ENCODE results near the gene EXOSC10. TPM values are rescaled to one million over a fixed set of nuclear protein-coding genes. Genes with fewer than 3 reads are reported as not detected.

The EXOSC10 gene
- total RNA-seq, 1 experiment from 2014 or later: 50.8 TPM

DNA sequence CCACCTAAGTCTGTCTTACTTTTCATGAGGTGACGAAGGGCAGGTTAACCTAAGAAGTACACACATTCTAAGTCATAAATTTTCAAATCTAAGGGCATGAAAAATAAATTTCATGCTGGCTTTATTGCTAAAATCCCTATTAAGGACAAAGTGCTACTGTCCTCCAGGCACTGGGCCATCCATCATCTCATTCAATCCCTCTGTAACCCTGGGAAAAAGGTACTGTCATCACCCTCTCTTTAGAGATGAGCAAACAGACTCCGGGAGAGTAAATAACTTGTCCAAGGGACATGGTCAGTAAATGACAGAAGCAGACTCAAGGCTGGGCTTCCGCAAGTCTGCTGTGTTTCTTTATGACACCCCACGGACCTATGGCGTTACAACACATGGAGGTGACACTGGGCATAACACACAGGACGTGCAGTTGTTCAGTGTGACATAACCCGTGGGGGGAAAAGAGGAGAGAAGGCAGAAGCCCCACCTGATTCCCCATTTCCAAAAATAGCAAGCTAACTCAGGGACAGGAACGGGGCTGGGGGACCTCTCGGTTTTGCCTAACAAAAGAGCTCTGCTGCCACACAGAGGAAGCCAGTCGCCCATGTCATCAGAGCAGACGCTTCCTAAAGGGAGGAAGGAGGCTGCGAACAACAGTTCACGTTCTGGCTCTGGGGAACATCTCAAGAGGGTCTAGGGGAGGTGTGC lies 27.3 kb downstream of the EXOSC10 start:
- CTCF ChIA-PET: interaction anchor here (0.6 kb wide), 1 partner anchor 25 kb away, joined by 5 read pairs; no protein-coding TSS in a partner anchor
- Mint-ChIP-seq H3K27ac (ENCODE audit: unreplicated experiment) (no peak overlapping the region), H3K9me3 (ENCODE audit: low read depth, unreplicated experiment) (no peaks in the 10 kb centered on the region), H3K4me3 (ENCODE audit: low read depth, unreplicated experiment) (no peak overlapping the region), H3K27me3 (ENCODE audit: unreplicated experiment) (no peaks in the 10 kb centered on the region), H3K4me1 (ENCODE audit: low read depth, unreplicated experiment) (no peaks in the 10 kb centered on the region), H3K36me3 (ENCODE audit: insufficient read depth, unreplicated experiment) (peaks cover 28% of the 10 kb centered on the region)
- intact Hi-C loops (cut with micrococcal nuclease; ENCODE audit: unreplicated experiment): no loop called here
- no TSS peak for BruUV-seq (replicated peaks)
- DNase-seq: no peak
- TF ChIP-seq, protein P1, sequence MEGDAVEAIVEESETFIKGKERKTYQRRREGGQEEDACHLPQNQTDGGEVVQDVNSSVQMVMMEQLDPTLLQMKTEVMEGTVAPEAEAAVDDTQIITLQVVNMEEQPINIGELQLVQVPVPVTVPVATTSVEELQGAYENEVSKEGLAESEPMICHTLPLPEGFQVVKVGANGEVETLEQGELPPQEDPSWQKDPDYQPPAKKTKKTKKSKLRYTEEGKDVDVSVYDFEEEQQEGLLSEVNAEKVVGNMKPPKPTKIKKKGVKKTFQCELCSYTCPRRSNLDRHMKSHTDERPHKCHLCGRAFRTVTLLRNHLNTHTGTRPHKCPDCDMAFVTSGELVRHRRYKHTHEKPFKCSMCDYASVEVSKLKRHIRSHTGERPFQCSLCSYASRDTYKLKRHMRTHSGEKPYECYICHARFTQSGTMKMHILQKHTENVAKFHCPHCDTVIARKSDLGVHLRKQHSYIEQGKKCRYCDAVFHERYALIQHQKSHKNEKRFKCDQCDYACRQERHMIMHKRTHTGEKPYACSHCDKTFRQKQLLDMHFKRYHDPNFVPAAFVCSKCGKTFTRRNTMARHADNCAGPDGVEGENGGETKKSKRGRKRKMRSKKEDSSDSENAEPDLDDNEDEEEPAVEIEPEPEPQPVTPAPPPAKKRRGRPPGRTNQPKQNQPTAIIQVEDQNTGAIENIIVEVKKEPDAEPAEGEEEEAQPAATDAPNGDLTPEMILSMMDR (IDR thresholded peaks at IDR 0.05; ENCODE audit: unreplicated experiment): no peak

DNA sequence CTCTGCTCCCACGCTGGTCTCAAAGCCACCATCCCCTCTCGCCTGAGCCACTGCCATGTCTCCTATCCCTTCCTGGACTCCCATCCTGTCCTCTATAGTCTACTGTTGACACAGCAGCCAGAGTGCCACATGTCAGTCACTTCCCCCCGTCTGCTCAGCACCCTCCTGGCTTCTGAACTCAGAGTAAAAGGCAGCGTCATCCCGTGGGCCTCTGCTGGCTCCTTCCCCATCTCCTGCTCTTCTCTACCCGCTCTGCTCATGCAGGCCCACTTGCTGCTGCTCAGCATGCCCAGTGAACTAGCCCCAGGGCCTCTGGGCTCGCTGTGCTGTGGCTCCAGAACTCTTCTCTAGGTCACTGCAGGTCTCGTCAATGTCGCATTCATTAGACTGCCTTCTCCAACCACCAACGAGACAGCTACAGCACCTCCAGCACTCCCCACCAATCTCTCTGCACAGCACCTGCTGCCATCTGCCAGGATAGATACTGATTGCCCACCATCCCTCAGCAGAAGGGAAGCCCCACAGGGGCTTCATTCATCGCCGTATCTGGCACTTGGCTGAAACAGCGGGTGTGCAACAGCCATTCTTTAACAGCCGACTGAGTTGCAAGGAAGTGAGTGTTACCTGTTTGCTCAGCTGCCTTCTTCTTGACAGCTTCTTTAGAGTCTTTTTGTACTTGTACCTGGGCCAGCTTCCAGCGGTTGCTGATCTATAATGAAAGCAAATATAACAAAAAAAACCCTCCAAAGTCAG lies 28.0 kb downstream of the EXOSC10 start:
- CTCF ChIA-PET: no interaction called here
- TF ChIP-seq, protein P1 (IDR thresholded peaks at IDR 0.05; ENCODE audit: unreplicated experiment): no peak
- H3K27ac Mint-ChIP-seq (ENCODE audit: unreplicated experiment): no peak overlapping the region
- no peak for DNase-seq
- no peaks in the 10 kb centered on the region for H3K4me1 Mint-ChIP-seq (ENCODE audit: low read depth, unreplicated experiment)
- H3K4me3 Mint-ChIP-seq (ENCODE audit: low read depth, unreplicated experiment): no peak overlapping the region
- no peaks in the 10 kb centered on the region for H3K9me3 Mint-ChIP-seq (ENCODE audit: low read depth, unreplicated experiment)
- H3K27me3 Mint-ChIP-seq (ENCODE audit: unreplicated experiment): no peaks in the 10 kb centered on the region
- no TSS peak for BruUV-seq (replicated peaks)
- peaks cover 31% of the 10 kb centered on the region for H3K36me3 Mint-ChIP-seq (ENCODE audit: insufficient read depth, unreplicated experiment)
- intact Hi-C loops (cut with micrococcal nuclease; ENCODE audit: unreplicated experiment): no loop called here

DNA sequence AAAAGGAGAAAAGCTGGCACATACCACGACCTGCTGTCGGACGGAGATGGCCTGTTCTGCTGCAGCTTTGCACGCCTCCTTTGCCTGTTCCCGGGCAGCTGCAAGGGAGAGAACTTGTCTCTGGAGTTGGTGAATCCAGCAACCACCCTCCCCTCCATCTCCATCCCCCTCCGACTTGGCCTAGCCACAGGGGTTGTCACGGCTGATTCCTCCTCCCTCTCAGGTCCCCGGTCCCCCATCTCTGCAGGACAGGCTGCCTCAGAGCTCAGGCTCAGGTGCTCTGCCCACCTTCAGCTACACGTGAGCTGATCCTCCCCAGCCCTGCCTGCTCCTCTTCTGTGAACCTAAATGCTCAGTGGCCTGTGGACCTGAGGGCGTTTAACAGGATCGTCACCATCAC lies 28.8 kb downstream of the EXOSC10 start:
- Mint-ChIP-seq H3K27me3 (ENCODE audit: unreplicated experiment) (no peaks in the 10 kb centered on the region), H3K4me1 (ENCODE audit: low read depth, unreplicated experiment) (no peaks in the 10 kb centered on the region), H3K9me3 (ENCODE audit: low read depth, unreplicated experiment) (no peaks in the 10 kb centered on the region), H3K36me3 (ENCODE audit: insufficient read depth, unreplicated experiment) (peaks cover 37% of the 10 kb centered on the region), H3K27ac (ENCODE audit: unreplicated experiment) (no peak overlapping the region), H3K4me3 (ENCODE audit: low read depth, unreplicated experiment) (no peak overlapping the region)
- TF ChIP-seq, protein P1 (IDR thresholded peaks at IDR 0.05; ENCODE audit: unreplicated experiment): no peak
- CTCF ChIA-PET: no interaction called here
- intact Hi-C loops (cut with micrococcal nuclease; ENCODE audit: unreplicated experiment): no loop called here
- no TSS peak for BruUV-seq (replicated peaks)
- DNase-seq: no peak

DNA sequence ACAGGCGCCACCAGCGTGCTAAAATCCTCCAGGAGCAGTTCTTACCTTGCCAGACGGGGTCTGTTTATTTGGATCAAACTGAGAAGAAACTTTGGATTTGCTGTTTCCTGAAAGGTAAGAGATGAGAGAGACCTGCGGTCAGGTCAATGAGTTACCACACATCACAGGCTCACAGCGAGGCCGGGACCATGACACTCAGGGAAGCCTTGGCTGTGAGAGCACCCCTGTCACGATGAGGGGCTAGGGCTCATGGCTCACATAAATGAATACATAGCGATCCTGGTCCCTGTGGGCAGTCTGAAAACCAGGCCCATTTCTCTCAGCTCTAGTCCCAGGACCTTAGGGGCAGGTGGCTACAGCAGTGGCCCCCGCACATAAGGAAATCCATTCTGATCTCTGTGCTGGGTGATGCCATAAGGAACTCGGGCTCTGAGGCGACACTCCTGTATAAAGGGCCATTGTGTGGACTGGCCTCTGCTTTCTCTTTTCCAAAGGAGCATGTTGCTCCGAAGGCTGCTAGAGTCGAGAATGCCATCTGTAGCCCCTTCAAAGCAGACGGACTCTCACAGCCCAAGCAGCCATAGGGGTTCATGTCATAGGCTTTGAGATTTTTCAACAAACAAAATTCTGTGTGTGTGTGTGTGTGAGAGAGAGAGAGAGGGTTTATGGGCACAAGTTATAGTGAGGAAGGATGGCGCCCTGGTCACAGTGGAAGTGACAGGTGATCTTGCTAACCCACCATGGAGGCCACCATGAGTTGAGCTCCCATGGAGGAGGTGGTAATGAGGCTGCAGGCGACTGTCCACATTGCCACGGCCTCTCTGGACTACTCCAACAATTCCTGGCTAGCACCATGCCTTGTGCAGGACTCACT lies 30.8 kb downstream of the EXOSC10 start:
- CTCF ChIA-PET: no interaction called here
- Mint-ChIP-seq H3K4me3 (ENCODE audit: low read depth, unreplicated experiment) (no peak overlapping the region), H3K27ac (ENCODE audit: unreplicated experiment) (no peak overlapping the region), H3K4me1 (ENCODE audit: low read depth, unreplicated experiment) (no peaks in the 10 kb centered on the region), H3K36me3 (ENCODE audit: insufficient read depth, unreplicated experiment) (peaks cover 43% of the 10 kb centered on the region), H3K9me3 (ENCODE audit: low read depth, unreplicated experiment) (no peaks in the 10 kb centered on the region), H3K27me3 (ENCODE audit: unreplicated experiment) (no peaks in the 10 kb centered on the region)
- TF ChIP-seq, protein P1 (IDR thresholded peaks at IDR 0.05; ENCODE audit: unreplicated experiment): no peak
- no peak for DNase-seq
- intact Hi-C loops (cut with micrococcal nuclease; ENCODE audit: unreplicated experiment): no loop called here
- BruUV-seq (replicated peaks): no TSS peak
